HEK293 (cell line): ENCODE data around the gene PLD3.
A peak's percentile ranks its signal among the peaks of the same experiment; 100 is the strongest.

ENCODE experiments used
- BCL6B ChIP-seq: fragments of 450-650 bp; formaldehyde crosslinking; IDR thresholded peaks from 2 replicates; pipeline ENCODE4 v1.5.1; 2017; ENCODE audit warnings: missing biosample characterization, missing genetic modification characterization
- GLIS2 ChIP-seq: fragments of 450-650 bp; formaldehyde crosslinking; IDR thresholded peaks from 2 replicates; pipeline ENCODE4 v1.5.1; 2016; ENCODE audit warnings: missing biosample characterization, missing genetic modification characterization
- IKZF3 ChIP-seq: fragments of 450-650 bp; IDR thresholded peaks from 2 replicates; pipeline ENCODE4 v1.5.0; 2018; ENCODE audit warnings: missing biosample characterization, mild to moderate bottlenecking, missing genetic modification characterization, moderate library complexity
- KLF1 ChIP-seq: fragments of 450-650 bp; formaldehyde crosslinking; IDR thresholded peaks from 2 replicates; pipeline ENCODE4 v1.5.1; 2016; ENCODE audit warnings: missing biosample characterization, missing genetic modification characterization
- KLF7 ChIP-seq: fragments of 450-650 bp; formaldehyde crosslinking; IDR thresholded peaks from 2 replicates; pipeline ENCODE4 v1.5.1; 2016; ENCODE audit warnings: missing biosample characterization, missing genetic modification characterization, borderline replicate concordance
- MEIS1 ChIP-seq: sonication (generic); formaldehyde crosslinking; IDR thresholded peaks from 2 replicates; pipeline ENCODE4 v1.8.1; 2022; ENCODE audit warnings: missing genetic modification reagents, mild to moderate bottlenecking, borderline replicate concordance
- PRDM1 ChIP-seq: fragments of 450-650 bp; formaldehyde crosslinking; IDR thresholded peaks from 2 replicates; pipeline ENCODE4; 2016; ENCODE audit warnings: missing biosample characterization, missing genetic modification characterization
- SP7 ChIP-seq: fragments of 450-650 bp; formaldehyde crosslinking; IDR thresholded peaks from 2 replicates; pipeline ENCODE4 v1.5.1; 2016; ENCODE audit warnings: missing biosample characterization, missing genetic modification characterization
- ZBTB10 ChIP-seq: fragments of 450-650 bp; formaldehyde crosslinking; IDR thresholded peaks from 2 replicates; pipeline ENCODE4 v1.5.1; 2016; ENCODE audit warnings: missing biosample characterization, missing genetic modification characterization
- ZBTB8A ChIP-seq: fragments of 450-650 bp; formaldehyde crosslinking; IDR thresholded peaks from 2 replicates; pipeline ENCODE4 v1.5.1; 2016; ENCODE audit warnings: missing biosample characterization, missing genetic modification characterization
- ZIC2 ChIP-seq: fragments of 450-650 bp; formaldehyde crosslinking; IDR thresholded peaks from 2 replicates; pipeline ENCODE4 v1.5.1; 2016; ENCODE audit warnings: missing biosample characterization, missing genetic modification characterization
- ZNF10 ChIP-seq: fragments of 450-650 bp; formaldehyde crosslinking; IDR thresholded peaks from 2 replicates; pipeline ENCODE4 v1.5.1; 2017; ENCODE audit warnings: missing biosample characterization, missing genetic modification characterization
- ZNF114 ChIP-seq: fragments of 450-650 bp; formaldehyde crosslinking; IDR thresholded peaks from 2 replicates; pipeline ENCODE4 v1.5.0; 2017; ENCODE audit warnings: missing biosample characterization, missing genetic modification characterization
- ZNF155 ChIP-seq: fragments of 450-650 bp; formaldehyde crosslinking; IDR thresholded peaks from 2 replicates; pipeline ENCODE4 v1.5.1; 2016; ENCODE audit warnings: missing biosample characterization, missing genetic modification characterization
- ZNF157 ChIP-seq: fragments of 450-650 bp; formaldehyde crosslinking; IDR thresholded peaks from 2 replicates; pipeline ENCODE4 v1.5.1; 2016; ENCODE audit warnings: missing biosample characterization, missing genetic modification characterization
- ZNF169 ChIP-seq: fragments of 450-650 bp; formaldehyde crosslinking; IDR thresholded peaks from 2 replicates; pipeline ENCODE4 v1.5.1; 2016; ENCODE audit warnings: missing biosample characterization, missing genetic modification characterization
- ZNF280D ChIP-seq: fragments of 450-650 bp; formaldehyde crosslinking; IDR thresholded peaks from 2 replicates; pipeline ENCODE4 v1.5.1; 2016; ENCODE audit warnings: missing biosample characterization, missing genetic modification characterization
- ZNF37A ChIP-seq: fragments of 450-650 bp; IDR thresholded peaks from 2 replicates; pipeline ENCODE4 v1.5.1; 2018; ENCODE audit warnings: missing biosample characterization, missing genetic modification characterization
- ZNF391 ChIP-seq: fragments of 450-650 bp; formaldehyde crosslinking; IDR thresholded peaks from 2 replicates; pipeline ENCODE4 v1.5.1; 2016; ENCODE audit warnings: low read depth, missing biosample characterization, missing genetic modification characterization, borderline replicate concordance
- ZNF398 ChIP-seq: fragments of 450-650 bp; formaldehyde crosslinking; IDR thresholded peaks from 2 replicates; pipeline ENCODE4 v1.5.1; 2017; ENCODE audit warnings: missing biosample characterization, missing genetic modification characterization
- ZNF416 ChIP-seq: fragments of 450-650 bp; formaldehyde crosslinking; IDR thresholded peaks from 2 replicates; pipeline ENCODE4 v1.5.1; 2016; ENCODE audit warnings: missing biosample characterization, missing genetic modification characterization
- ZNF433 ChIP-seq: fragments of 450-650 bp; formaldehyde crosslinking; IDR thresholded peaks from 2 replicates; pipeline ENCODE4 v1.5.1; 2016; ENCODE audit warnings: missing biosample characterization, missing genetic modification characterization, low read depth
- ZNF501 ChIP-seq: fragments of 450-650 bp; formaldehyde crosslinking; IDR thresholded peaks from 2 replicates; pipeline ENCODE4 v1.5.1; 2016; ENCODE audit warnings: missing biosample characterization, missing genetic modification characterization
- ZNF510 ChIP-seq: fragments of 450-650 bp; formaldehyde crosslinking; IDR thresholded peaks from 2 replicates; pipeline ENCODE4 v1.5.1; 2018; ENCODE audit warnings: mild to moderate bottlenecking, missing genetic modification characterization, missing biosample characterization; ENCODE audit not compliant: insufficient replicate concordance
- ZNF544 ChIP-seq: fragments of 450-650 bp; formaldehyde crosslinking; IDR thresholded peaks from 2 replicates; pipeline ENCODE4 v1.5.0; 2017; ENCODE audit warnings: missing biosample characterization, missing genetic modification characterization
- ZNF629 ChIP-seq: fragments of 450-650 bp; formaldehyde crosslinking; IDR thresholded peaks from 2 replicates; pipeline ENCODE4 v1.5.1; 2017; ENCODE audit warnings: missing biosample characterization, missing genetic modification characterization
- ZNF76 ChIP-seq: fragments of 450-650 bp; formaldehyde crosslinking; IDR thresholded peaks from 2 replicates; pipeline ENCODE4; 2016; ENCODE audit warnings: low read depth, missing biosample characterization, missing genetic modification characterization, borderline replicate concordance
- ZNF777 ChIP-seq: fragments of 450-650 bp; formaldehyde crosslinking; IDR thresholded peaks from 2 replicates; pipeline ENCODE4 v1.5.1; 2017; ENCODE audit warnings: missing biosample characterization, missing genetic modification characterization, borderline replicate concordance
- ZNF791 ChIP-seq: fragments of 450-650 bp; formaldehyde crosslinking; IDR thresholded peaks from 2 replicates; pipeline ENCODE4 v1.5.1; 2016; ENCODE audit warnings: missing biosample characterization, missing genetic modification characterization
- ZSCAN23 ChIP-seq: fragments of 450-650 bp; formaldehyde crosslinking; IDR thresholded peaks from 2 replicates; pipeline ENCODE4 v1.5.1; 2016; ENCODE audit warnings: missing biosample characterization, missing genetic modification characterization
- ZXDB ChIP-seq: fragments of 450-650 bp; formaldehyde crosslinking; IDR thresholded peaks from 2 replicates; pipeline ENCODE4 v1.5.1; 2016; ENCODE audit warnings: missing biosample characterization, missing genetic modification characterization

Gene PLD3

GRCh38 chr19:40424637-40425449 is 76.3 kb downstream of the PLD3 start (continued):
- TF ChIP-seq BCL6B (no peak), ZNF791 (tag by site-specific recombination) (no peak), ZSCAN23 (tag by site-specific recombination) (0 out of 2 replicates have a peak, but pooled peaks have one; percentile 1), PRDM1 (no peak), ZNF114 (tag by site-specific recombination) (no peak), GLIS2 (tag by site-specific recombination) (peak; percentile 100), KLF1 (tag by site-specific recombination) (no peak; the same call in 1 of the 2 replicates), ZNF433 (tag by site-specific recombination) (no peak), ZNF398 (peak; percentile 100), ZNF510 (tag by site-specific recombination) (no peak), ZNF416 (tag by site-specific recombination) (no peak), ZNF544 (tag by site-specific recombination) (no peak), ZNF37A (tag by site-specific recombination) (no peak), ZBTB8A (tag by site-specific recombination) (0 out of 2 replicates have a peak, but pooled peaks have one; percentile 6), ZNF10 (tag by site-specific recombination) (peak; percentile 77; the same call in 1 of the 2 replicates), ZNF155 (no peak), ZNF391 (peak; percentile 78; the same call in 1 of the 2 replicates), ZNF169 (tag by site-specific recombination) (no peak), ZXDB (tag by site-specific recombination) (no peak), ZNF777 (tag by site-specific recombination) (no peak), KLF7 (0 out of 2 replicates have a peak, but pooled peaks have one; percentile 45), SP7 (tag by site-specific recombination) (no peak), ZNF76 (peak; percentile 89), ZIC2 (tag by site-specific recombination) (0 out of 2 replicates have a peak, but pooled peaks have one; percentile 4), ZNF629 (tag by site-specific recombination) (no peak), ZNF280D (tag by site-specific recombination) (0 out of 2 replicates have a peak, but pooled peaks have one; percentile 8), ZNF501 (peak; percentile 35; the same call in 1 of the 2 replicates), ZBTB10 (tag by site-specific recombination) (peak; percentile 96), ZNF157 (tag by site-specific recombination) (peak; percentile 40; the same call in 1 of the 2 replicates), IKZF3 (peak; percentile 65; the same call in 1 of the 2 replicates), MEIS1 (CRISPR knock-in tag) (no peak)
